ENCODE data around the gene MYH3.
A peak's percentile ranks its signal among the peaks of the same experiment; 100 is the strongest.
"Not testable (repeated sequence)": the region's sequence is repeated elsewhere in the genome, so short reads cannot be mapped to it uniquely, and the experiment has no call there.

MYH3 gene

DNA sequence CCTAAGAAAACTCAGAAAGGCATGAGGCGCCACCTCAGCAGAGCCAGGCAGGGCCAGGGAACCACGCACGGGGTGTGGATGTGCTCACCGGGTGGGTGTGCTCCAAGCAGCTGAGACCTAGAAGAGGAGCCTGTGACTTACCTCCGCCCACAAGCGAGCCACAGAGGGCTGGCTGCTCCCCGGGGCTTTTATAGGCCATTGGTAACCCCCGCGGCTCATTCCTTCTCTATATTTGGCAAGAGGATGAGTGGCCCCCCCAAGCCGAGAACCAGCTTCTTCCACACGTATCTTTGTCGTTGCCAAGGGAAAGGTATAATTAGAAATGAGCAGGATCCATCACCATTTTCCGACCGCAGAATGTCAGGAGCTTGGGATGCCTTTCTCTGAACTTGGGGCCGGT lies at the start of gene MYH3:
Gene MYH3, minus strand, starts transcription at position 162 of the 400 bp plus-strand sequence. CDS start 2,245 bp downstream, outside the sequence.
- DNase-seq (ENCODE audit: low read depth in 2 of 2) = no peak

DNA sequence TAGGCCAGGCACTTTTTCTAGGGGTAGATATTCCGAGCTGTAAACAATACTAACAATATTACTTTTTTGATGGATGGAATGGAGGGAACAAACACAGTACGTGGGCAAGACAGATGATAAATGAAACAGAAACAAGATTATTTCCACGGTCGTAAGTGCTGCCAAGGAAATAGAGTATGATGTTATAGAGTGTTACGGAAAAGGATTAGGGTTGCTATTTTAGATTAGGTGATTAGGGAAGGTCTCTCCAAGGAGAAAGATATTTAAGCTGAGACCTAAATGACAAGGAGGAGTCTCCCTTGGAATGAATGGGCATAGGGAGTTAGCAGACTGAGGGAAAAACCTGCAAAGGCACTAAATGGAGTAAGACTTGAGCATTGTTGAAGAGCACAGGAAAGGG lies 48.6 kb upstream of the MYH3 start:
- DNase-seq (ENCODE audit: low read depth in 2 of 2) = no peak

DNA sequence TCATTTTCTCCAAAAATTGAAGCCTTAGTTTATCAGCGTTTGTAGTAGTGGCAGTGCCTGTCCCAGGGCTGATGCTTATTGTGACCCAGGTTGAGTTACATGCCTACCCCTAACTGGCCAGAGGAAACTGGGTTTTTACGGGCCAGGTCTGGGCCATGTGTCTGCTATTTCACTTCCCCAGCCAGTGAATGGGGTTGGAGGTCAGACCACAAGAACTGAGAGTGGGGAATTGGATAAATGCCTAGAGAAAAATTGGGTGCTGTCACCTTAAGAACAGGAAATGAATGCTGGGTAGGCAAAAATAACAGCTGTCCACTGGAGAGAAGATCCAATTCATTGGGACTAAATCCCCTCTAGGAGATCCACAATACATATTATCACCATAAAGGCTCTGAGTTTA lies 45.5 kb upstream of the MYH3 start:
- DNase-seq (ENCODE audit: low read depth in 2 of 2) = no peak

DNA sequence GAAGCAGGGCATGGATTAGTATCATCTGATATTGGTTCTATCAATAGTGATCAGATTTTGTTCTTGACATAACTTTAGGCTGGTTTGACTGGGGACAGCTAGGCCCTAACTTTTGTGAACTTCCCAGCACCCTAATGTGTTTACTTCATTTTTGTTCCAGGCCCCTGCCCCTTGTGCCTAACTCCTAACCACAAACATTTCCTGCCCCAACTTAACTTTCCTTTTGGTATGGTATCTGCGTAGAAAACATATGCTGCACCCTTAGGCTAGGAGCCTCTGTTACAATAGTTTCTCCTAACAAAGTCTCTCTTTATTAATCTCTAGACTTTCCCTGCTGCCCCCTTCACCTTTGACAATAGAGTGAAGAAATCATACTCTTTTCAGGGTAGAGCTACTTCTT lies 42.7 kb upstream of the MYH3 start:
- no peak for DNase-seq (ENCODE audit: low read depth in 2 of 2)

DNA sequence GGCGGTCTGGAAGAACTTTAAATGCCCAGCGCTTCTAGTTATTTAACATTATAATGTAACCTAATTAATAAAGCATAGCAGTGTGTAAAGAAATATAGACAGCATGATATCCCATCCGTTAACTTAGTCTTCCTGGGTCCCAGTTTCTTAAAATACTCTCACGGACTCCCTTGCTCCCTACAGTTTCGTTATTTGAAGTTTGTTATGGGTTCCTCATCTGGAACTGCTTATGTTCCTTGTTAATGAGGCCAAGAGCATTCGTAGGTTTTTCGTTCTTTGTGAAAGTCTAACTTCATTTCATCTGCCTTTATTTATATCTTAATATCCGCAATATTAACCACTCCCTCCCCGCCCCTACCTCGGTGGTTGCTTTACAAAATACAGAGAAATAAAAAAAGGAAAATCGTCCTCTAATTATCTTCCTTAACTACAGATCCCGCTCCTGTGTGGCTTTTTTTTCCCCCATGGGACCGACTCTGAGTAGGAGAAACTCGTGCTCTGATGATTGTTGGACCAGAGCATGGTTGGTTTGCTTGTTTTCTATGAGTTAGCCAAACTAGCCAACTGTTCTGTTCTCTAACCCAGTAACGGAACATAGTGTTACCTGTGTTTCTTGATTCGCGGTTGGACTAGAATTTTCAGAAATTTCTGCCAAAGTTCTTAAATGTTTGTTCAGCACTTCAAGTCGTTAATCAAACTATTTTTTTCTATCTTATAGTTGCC lies 41.1 kb upstream of the MYH3 start:
- DNase-seq (ENCODE audit: low read depth in 2 of 2) = no peak

DNA sequence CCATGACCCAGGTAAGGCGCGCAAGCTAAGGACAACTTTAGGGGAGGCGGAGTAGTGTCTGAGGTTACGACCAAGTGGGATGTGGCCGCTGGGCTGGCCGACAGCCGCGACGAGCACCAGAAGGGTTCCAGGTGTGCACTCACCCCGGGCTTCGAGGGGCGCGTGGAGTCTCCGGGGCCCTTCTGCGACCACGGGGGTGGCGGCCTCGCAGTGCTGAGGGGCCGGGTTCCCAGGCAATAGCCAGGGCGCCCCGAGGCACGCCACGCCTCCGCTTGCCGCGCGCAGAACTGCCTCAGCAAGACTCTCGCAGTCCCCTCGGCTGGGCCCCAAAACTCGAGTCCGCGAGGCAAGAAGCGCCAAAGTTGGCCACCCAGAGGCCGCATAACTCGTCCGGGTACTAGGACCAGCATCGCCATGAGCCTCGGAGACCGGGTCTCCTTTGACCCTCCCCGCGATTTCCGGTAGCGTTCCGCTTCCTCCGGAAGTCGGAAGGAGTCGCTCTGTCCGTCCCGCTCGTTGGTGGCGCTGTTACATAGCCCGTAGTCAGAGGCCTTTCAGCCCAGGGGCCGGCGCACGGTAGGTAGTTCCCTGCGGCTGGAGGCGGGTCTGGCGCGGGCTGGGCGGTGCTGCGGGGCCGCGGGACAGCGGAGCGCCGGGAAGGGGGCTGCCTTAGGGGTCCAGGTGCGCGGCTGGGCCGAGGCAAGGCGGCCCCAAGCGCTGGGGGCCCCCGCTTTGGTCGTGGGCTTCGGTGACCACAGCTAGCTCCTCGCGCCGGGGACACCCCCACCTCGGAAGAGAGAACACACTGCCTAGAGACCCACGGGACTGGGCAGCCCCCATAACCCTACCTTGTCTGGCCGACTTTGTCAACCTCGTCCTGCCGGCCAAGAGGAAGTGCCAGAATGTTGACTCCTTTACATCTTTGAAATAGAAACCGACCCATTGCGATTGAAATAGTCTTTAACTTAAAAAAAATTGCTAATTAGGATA lies 40.3 kb upstream of the MYH3 start, which contains the start of the genes ADPRM and SCO1:
Gene ADPRM, plus strand, starts transcription at position 503 of the 990 bp plus-strand sequence. CDS start 7,333 bp downstream, outside the sequence.
Gene SCO1, minus strand, starts transcription at position 442 of the 990 bp plus-strand sequence. Its CDS starts 26 bp downstream, at position 416.
- DNase-seq (ENCODE audit: low read depth in 2 of 2) = peak; percentile 82 to 84

DNA sequence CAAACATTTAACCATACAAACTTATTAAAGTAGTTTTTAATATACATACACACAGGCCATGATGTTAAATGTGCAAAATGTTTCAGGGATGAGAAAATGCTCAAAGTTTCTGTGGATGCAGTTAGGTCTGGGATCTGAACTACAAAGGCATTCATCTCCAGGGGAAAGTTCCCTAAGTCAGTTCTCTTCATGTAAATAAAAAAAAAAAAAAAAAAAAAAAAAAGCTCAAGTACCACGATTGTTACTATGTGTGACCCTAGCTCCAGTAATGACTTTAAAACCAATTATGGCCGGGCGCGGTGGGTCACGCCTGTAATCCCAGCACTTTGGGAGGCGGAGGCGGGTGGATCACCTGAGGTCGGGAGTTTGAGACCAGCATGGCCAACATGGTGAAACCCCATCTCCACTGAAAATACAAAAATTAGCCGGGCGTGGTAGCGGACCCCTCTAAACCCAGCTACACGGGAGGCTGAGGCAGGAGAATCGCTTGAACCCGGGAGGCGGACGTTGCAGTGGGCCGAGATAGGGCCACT lies 38.8 kb upstream of the MYH3 start:
- DNase-seq (ENCODE audit: low read depth in 2 of 2) = not testable (repeated sequence)

DNA sequence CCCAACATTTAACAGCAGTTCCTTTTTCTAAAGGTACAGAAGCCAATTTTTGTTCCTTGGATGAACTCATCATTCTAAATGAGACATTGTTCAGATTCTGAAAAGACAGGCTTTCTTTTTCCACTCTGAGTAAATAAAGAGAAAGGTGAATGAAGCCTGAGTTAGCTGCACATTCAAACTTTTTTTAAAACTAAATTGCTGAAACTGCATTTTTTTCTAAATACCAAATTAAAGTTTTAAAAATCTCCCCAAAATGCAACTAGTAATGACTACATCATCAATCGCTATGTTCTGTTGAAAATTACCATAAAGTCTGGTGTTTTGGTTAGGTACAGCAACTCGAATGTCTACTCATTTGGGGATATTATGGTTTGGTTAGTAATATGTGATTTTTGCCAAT lies 30.4 kb upstream of the MYH3 start:
- no peak for DNase-seq (ENCODE audit: low read depth in 2 of 2)

DNA sequence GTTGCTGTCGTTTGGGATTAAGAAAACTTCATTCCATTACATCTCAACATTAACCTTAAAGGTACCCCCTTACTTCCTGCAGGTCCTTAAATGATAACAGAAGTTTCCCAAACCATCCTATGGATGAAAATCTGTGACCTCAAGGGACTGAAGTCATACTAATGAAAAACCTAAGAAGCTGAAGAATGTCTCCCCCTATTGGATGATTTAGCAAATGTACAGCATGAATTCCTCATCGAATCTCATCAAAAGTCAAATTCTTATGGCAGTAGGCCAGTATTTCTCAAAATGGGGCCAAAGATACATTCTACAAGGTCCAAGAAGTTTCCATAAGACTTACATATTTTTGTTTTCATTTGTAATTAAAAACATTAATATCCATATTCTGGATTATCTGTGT lies 26.7 kb upstream of the MYH3 start:
- DNase-seq (ENCODE audit: low read depth in 2 of 2) = no peak

DNA sequence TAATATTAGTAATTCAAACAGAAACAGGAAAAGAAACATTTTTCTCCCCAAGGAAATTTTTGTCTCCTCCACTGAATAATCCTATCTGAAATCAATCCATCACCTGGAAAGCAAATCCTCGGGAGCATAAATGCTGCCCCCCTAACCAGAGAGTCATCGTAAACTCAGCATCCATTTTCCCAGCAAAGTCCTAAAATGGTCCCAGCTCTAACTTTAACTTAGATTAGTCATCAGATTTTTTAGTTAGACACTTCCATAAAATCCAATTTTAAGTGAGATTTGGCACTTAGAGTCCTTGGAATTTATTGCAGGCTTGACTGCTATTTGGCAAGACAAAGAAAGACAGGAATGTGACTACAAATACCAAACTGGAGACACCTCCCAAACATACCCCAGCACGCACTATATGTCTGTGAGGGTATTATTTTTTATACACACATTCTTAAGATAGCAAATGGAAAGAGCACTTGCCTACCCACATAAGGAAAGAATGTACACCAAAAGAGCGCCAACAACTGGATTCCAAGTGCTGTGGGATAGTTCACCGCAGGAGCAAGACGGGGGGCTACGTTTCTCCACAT lies 24.8 kb upstream of the MYH3 start:
- DNase-seq (ENCODE audit: low read depth in 2 of 2) = no peak

DNA sequence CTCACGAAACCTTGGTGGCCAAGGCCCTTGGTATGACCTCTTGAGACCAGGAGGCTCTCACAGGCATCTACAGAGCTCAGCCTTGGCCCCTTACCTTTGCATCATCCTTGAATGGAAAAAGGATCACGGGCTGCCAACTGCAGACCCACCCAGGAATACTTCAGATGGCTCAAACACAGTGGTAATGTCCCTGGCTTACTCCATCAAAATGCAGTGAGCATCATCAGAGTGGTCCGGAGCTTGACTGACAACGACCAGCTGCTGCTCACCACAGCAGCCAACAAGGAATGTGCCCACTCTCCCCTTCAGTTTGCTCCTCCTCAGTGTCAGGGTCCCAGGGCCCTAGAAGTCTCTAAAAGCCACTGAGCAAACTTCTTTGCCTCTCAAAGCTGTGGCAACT lies 17.6 kb upstream of the MYH3 start:
- DNase-seq (ENCODE audit: low read depth in 2 of 2) = no peak

DNA sequence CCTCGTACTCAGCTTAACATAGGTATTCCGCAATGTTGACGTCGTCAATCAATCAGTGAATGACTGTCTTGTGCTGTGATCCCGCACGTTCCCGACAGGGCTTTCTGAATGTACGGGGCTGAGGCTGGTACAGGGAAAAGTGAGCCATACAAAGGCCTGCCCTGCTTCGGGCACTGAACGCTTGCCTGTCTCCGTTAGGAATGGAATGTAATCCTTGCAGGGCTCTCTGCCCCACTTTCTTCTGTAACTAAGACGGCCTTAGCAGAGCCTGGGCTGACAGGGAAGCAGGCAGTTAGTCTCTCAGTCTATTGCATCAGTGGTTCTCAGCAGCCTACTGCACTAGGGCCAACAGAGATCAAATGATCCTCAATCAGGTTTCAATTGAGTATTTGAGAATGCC lies 16.2 kb upstream of the MYH3 start:
- no peak for DNase-seq (ENCODE audit: low read depth in 2 of 2)

DNA sequence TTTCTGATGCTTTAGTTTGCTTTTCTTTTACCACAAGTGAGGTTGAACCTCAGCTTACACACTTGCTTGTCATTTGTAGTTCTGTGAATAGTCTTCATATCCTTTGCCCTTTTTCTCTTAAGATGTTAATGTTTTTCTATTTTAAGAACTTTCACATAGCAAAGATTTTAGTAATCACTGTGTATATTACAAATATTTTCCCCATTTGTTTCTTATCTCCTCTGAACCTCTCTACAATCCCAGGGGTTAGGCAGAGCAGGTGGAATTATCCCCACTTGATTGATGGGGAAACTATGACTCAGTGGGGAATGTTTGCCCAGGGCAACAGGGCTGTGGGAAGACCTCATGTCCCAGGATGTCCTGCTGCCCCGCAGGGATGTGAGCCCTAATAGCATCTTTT lies 11.7 kb upstream of the MYH3 start:
- no peak for DNase-seq (ENCODE audit: low read depth in 2 of 2)

DNA sequence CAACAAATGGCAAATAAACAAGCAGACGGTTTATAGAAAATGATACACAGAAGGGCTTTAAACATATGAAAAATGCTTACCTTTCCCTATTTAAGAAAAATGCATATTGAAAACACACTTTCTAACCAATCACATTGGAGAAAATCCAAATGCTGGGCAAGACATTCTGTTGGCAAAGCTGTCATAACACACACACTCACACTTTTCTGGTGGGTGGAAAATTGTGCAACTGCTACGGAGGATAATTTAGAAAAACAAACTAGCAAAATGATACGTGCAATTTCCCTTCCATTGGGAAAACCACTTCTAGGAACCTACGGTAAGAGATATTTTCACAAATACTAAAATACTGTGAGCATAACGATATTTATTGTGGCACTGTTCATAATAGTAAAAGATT lies 9.8 kb upstream of the MYH3 start:
- no peak for DNase-seq (ENCODE audit: low read depth in 2 of 2)

DNA sequence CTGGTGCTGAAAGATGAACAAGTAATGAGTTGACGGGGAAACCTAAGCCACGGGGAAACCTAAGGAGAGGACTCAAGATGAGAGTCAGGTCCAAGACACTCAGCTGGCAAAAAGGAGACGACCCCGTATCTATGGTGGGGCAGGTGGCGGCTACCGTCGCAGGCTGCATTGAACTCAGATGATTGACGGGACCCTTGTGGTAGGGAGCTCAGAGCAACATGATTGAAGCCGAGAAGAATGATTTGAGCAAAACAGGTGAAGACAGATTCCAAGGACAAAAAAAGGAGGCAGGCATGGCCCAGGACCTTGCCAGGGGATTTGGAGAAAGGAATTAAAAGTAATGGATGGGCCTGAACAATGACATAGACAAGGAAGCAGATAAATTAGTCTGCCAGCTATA lies 7.5 kb upstream of the MYH3 start:
- DNase-seq (ENCODE audit: low read depth in 2 of 2) = no peak

DNA sequence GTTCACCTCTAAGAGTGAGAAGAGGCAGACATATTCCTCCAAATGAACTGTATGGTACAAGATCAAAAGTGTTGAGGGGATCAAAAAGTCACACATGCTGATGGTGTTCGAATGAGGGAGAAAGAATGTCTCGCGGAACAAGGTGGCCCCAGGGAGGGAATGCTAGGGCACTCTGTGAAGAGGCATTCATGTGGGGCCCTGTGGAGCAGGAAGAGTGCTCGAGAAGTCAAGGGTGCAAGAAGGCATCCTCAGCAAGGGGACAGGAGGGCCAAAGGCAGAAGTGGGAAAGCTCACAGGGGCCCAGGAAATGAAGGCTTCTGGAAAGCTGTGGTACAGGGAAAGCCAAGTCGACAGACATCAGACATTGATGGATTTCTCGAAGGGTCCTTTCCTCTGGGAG lies 6.1 kb upstream of the MYH3 start:
- no peak for DNase-seq (ENCODE audit: low read depth in 2 of 2)

DNA sequence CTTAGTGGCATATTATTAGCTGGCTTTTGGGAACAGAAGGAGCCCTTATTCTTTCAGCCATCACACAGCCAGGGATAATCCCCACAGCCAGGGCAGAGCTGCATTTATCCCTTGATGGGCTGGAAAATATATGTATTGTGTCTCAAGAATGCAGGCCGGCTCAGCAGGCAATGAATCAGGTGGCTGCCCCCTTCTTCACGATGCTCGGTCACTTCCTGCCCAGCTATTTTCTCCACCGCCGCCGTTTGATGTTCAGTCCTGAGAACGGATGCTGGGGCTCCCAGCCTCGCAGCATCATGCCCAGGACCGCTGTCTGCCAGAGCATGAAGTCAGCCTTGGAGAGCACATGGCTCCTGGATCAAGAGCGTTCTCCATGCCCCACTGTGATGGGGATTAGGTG lies 4.3 kb upstream of the MYH3 start:
- DNase-seq (ENCODE audit: low read depth in 2 of 2) = no peak

DNA sequence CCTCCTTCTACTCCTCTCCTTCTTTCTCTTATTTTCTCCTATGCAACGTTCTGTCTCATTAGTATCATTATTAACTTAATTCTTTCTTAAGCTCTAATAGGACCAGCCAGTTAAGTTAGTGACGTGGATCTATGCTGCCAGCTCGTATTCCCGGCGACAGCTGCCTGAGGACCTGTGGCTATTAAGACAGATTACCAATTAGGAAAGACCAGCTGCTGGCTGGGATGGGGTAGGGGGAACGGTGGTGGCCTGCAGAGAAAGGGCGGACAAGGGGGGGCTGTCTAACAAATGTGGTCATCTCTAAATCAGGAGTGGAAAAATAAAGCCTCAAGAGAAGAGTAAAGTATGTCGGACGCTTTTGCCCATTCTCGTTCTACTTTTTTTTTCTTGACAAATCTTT lies 770 bp upstream of the MYH3 start:
- no peak for DNase-seq (ENCODE audit: low read depth in 2 of 2)

DNA sequence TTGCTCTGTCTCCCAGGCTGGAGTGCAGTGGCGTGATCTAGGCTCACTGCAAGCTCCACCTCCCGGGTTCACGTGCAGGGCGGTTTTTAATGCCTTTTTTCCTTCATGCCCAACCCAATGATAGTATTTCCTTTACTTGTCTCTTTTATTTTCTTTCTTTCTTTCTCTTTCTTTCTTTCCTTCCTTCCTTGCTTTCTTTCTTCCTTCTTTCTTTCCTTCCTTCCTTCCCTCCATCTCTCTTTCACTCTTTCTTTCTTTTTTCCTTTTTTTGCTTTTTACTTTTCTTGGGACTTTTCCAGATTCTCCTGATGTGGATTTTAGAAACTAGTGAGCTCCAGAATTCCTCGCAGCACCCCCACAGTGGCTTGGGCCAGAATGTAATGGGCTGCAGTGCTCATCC lies 3.1 kb downstream of the MYH3 start:
- DNase-seq (ENCODE audit: low read depth in 2 of 2) = no peak

DNA sequence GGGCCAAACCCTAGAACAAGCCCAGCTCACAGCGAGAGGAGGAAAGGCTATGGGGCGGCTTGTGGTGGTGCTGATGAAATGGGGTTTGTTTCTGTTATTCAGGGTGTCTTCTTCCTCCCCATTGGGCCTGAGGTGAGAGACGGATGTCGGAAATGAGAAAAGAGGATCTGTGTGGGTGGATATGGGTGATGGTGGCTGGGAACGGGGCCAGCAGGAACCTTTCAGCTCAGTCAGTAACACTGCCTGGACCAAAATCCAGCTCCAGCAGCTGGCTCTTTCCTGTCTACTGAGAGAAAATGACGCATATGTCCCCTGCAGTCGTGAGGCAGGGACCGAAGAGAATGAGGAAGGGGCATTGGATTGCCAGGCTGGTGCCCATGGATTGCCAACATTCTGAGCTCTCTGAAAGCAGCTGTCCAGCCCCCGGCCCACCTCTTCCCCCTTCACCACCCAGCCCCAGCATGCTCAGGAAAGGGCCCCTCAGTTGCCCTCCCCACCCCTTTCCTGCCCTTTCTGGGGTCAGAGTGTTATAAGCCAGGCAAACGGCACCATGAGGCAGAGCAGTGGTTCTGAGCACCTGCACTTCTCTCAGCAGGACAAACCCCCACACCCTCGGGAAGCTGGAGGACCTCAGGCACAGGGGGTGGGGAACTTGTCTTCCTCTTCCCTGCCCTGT lies 4.0 kb downstream of the MYH3 start:
- no peak for DNase-seq (ENCODE audit: low read depth in 2 of 2)

DNA sequence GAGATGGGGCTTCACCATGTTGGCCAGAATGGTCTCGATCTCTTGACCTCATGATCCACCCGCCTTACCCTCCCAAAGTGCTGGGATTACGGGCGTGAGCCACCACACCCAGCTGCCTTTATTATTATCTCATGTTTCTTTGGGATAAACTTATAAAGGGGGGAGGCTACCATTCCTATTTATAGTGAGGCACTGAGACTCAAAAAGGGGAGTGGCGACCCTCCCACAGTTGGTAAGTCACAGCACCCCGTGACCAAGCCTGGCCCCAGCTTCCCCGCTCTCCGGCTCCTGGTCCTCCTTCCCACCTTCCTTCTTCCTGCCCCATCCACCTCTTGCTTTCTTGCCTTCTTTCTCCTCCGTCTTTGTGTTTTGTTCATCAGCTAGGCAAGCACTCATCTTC lies 5.2 kb downstream of the MYH3 start:
- no peak for DNase-seq (ENCODE audit: low read depth in 2 of 2)

DNA sequence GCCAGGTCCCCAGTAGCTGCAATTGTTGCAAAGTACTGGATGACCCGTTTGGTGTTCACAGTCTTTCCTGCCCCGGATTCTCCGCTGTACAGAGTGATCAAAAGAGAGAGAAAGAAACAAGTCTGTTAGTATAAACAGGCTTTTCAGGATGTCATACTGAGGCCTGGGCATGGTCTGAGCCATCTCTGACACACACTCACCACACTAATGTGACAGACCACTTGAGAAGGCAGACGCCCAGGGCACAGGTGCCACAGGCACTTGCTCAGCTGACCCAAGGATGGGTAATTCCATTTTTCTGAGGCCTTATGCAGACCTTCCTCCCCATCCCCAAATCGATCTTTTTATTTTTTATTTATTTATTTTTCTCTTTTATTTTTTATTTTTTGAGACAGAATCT lies 7.5 kb downstream of the MYH3 start:
- DNase-seq (ENCODE audit: low read depth in 2 of 2) = no peak
